Caco-2 (cell line): ENCODE data around the gene PRTN3. TPM values are rescaled to one million over a fixed set of nuclear protein-coding genes. Genes with fewer than 3 reads are reported as not detected.

Experiments
- BruUV-seq: library from RNA; stranded (reverse); fragments of 400-500 nt; replicated peaks from 2 replicates; lab custom pipeline; 2021; lab: Mats Ljungman, UMichigan
- CTCF ChIA-PET: fragments of 300-600 bp; sonication (Branson Sonifier 250); formaldehyde crosslinking; loops from one replicate; lab custom pipeline; 2022; ENCODE audit warnings: antibody characterized with exemption; lab: Charles Lee
- POLR2A ChIA-PET: fragments of 300-600 bp; sonication (Branson Sonifier 250); formaldehyde crosslinking; loops from one replicate; lab custom pipeline; 2022; ENCODE audit warnings: antibody characterized with exemption; lab: Charles Lee
- DNase-seq, 2 experiments: peaks; one replicate each; pipeline versions ENCODE4 v3.0.0 to v3.0.0-alpha.2; 2020 to 2022
- H3K27me3 ChIP-seq: replicated peaks from 2 replicates; pipeline ENCODE4 v1.6.0; 2011; ENCODE audit warnings: low read length; ENCODE audit not compliant: control insufficient read depth, insufficient read depth
- H3K36me3 ChIP-seq: 2 replicates; pipeline ENCODE4 v1.5.1; 2011; ENCODE audit warnings: low read length; ENCODE audit not compliant: control insufficient read depth, insufficient read depth
- H3K4me1 ChIP-seq: fragments of 250-450 bp; sonication (Bioruptor Pico); 2 replicates; pipeline ENCODE4 v1.5.1; 2020; ENCODE audit warnings: mild to moderate bottlenecking
- H3K4me3 ChIP-seq: 2 replicates; pipeline ENCODE4 v1.5.1; 2011; ENCODE audit warnings: low read depth, mild to moderate bottlenecking, control low read depth, low read length
- H3K9me3 ChIP-seq: fragments of 250-450 bp; sonication (Bioruptor Pico); 2 replicates; pipeline ENCODE4 v1.5.1; 2020; ENCODE audit warnings: mild to moderate bottlenecking, moderate library complexity
- H3K27ac Mint-ChIP-seq: one replicate; pipeline ENCODE4 v1.8.0; 2022; ENCODE audit warnings: mixed read lengths; ENCODE audit not compliant: unreplicated experiment
- H3K27me3 Mint-ChIP-seq: one replicate; pipeline ENCODE4 v1.8.0; 2022; ENCODE audit warnings: mixed read lengths; ENCODE audit not compliant: insufficient read depth, unreplicated experiment
- H3K36me3 Mint-ChIP-seq: one replicate; pipeline ENCODE4 v1.8.0; 2022; ENCODE audit warnings: mild to moderate bottlenecking, mixed read lengths; ENCODE audit not compliant: insufficient read depth, unreplicated experiment
- H3K4me1 Mint-ChIP-seq: one replicate; pipeline ENCODE4 v1.8.0; 2022; ENCODE audit warnings: low read depth, mixed read lengths; ENCODE audit not compliant: unreplicated experiment
- H3K4me3 Mint-ChIP-seq: one replicate; pipeline ENCODE4 v1.8.0; 2022; ENCODE audit warnings: mild to moderate bottlenecking, moderate library complexity, mixed read lengths; ENCODE audit not compliant: unreplicated experiment
- H3K9me3 Mint-ChIP-seq: one replicate; pipeline ENCODE4 v1.8.0; 2022; ENCODE audit warnings: mixed read lengths; ENCODE audit not compliant: unreplicated experiment
- intact Hi-C: fragments of 100-400 bp; cut with micrococcal nuclease; formaldehyde crosslinking; loops from one replicate; pipeline ENCODE4 v1.10.0; 2022; ENCODE audit not compliant: unreplicated experiment
- total RNA-seq: library from RNA; stranded (reverse); gene quantifications from 2 replicates; pipeline ENCODE4 v1.2.3, GENCODE V29; 2022
- TF ChIP-seq, protein P1 (sequence below), 2 experiments: fragments of 200-600 bp in 1 of 2; IDR thresholded peaks; 1 replicate in 1 of 2; 2 replicates in 1 of 2; pipeline versions ENCODE4 v1.5.1 to v1.8.0; 2011 to 2022; ENCODE audit warnings: antibody characterized with exemption in 1 of 2, control low read depth in 1 of 2, inconsistent platforms in 1 of 2, low read depth in 1 of 2, low read length in 1 of 2, mild to moderate bottlenecking in 1 of 2, moderate library complexity in 1 of 2; ENCODE audit not compliant: insufficient read depth in 1 of 2, severe bottlenecking in 1 of 2, unreplicated experiment in 1 of 2

The PRTN3 gene
- total RNA-seq, 1 experiment from 2014 or later = 0.29 TPM

DNA sequence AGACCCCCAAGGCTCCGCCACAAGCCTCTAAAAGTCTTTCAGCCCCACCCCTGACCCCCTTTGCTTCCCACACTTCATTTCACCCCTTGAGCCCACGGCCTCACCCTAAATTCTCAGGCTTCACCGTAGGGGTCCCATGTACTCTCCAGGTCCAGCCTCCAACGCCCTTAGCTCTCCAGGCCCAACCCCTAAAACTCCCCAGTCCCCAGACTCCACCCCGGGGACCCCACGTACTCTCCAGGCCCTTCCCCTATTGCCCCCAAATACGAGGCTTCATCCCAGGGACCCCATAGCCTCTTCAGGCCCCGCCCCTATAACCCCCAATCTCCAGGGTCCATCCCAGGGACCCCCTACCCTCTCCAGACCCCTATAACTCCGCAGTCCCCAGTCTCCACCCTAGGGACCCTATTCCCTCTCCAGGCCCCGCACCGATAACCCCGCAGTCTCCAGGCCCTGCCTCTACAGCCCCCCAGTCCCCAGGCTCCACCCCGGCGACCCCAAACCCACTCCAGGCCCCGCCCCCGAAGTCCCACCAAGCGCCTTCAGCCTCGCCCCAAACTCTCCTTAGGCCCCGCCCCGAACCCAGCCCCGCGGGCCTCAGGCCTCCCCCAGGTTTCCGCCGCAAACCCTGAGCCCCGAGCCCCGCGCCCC is 51.6 kb downstream of the PRTN3 start:
- POLR2A ChIA-PET = no interaction called here
- no peaks in the 10 kb centered on the region for H3K27me3 Mint-ChIP-seq

DNA sequence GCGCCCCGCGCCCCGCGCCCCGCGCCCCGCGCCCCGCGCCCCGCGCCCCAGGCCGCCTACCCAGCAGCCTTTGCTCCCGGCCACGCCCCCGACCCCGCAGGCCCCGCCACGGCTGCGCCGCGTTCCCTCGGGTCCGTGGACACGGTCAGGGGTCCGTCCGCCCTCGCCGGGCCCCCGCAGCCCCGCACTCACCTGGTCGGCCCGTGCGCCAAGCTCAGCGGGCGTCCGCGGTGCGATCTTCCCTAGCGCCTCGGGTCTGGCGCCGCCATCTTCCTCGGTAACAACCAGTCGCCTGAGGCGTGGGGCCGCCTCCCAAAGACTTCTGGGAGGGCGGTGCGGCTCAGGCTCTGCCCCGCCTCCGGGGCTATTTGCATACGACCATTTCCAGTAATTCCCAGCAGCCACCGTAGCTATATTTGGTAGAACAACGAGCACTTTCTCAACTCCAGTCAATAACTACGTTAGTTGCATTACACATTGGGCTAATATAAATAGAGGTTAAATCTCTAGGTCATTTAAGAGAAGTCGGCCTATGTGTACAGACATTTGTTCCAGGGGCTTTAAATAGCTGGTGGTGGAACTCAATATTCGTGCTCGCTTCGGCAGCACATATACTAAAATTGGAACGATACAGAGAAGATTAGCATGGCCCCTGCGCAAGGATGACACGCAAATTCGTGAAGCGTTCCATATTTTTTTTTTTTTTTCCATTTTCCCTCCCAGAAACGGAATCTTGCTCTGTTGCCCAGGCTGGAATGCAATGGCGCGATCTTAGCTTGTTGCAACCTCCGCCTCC is 52.3 kb downstream of the PRTN3 start, which contains the start of the genes MED16 and RNU6-9:
Gene MED16, minus strand, starts transcription at position 294 of the 796 bp plus-strand sequence. CDS start 2,056 bp downstream, outside the sequence.
Gene RNU6-9, plus strand, starts transcription at position 591 of the 796 bp plus-strand sequence.
- Mint-ChIP-seq H3K4me1 (no peaks in the 10 kb centered on the region), H3K9me3 (no peaks in the 10 kb centered on the region), H3K27me3 (no peaks in the 10 kb centered on the region), H3K4me3 (peak within 1 kb of the TSS; percentile 85), H3K27ac (peak within 1 kb of the TSS; percentile 99), H3K36me3 (peaks cover 42% of the 10 kb centered on the region)
- BruUV-seq = TSS peak; percentile 90
- peaks cover 2% of the 10 kb centered on the region for H3K36me3 ChIP-seq
- DNase-seq = peak; percentile 91 to 92
- H3K4me1 ChIP-seq = no peaks in the 10 kb centered on the region
- no peaks in the 10 kb centered on the region for H3K27me3 ChIP-seq
- no peaks in the 10 kb centered on the region for H3K9me3 ChIP-seq
- intact Hi-C loops = no loop called here
- CTCF ChIA-PET = interaction anchor here (0.6 kb wide), 1 partner anchor 338 kb away, joined by 9 read pairs; no protein-coding TSS in a partner anchor
- H3K4me3 ChIP-seq = peak within 1 kb of the TSS; percentile 84
- TF ChIP-seq, protein P1, sequence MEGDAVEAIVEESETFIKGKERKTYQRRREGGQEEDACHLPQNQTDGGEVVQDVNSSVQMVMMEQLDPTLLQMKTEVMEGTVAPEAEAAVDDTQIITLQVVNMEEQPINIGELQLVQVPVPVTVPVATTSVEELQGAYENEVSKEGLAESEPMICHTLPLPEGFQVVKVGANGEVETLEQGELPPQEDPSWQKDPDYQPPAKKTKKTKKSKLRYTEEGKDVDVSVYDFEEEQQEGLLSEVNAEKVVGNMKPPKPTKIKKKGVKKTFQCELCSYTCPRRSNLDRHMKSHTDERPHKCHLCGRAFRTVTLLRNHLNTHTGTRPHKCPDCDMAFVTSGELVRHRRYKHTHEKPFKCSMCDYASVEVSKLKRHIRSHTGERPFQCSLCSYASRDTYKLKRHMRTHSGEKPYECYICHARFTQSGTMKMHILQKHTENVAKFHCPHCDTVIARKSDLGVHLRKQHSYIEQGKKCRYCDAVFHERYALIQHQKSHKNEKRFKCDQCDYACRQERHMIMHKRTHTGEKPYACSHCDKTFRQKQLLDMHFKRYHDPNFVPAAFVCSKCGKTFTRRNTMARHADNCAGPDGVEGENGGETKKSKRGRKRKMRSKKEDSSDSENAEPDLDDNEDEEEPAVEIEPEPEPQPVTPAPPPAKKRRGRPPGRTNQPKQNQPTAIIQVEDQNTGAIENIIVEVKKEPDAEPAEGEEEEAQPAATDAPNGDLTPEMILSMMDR (IDR thresholded peaks at IDR 0.05; ENCODE audit: insufficient read depth in 1 of 2, low read depth in 1 of 2, low read length in 1 of 2, severe bottlenecking in 1 of 2, unreplicated experiment in 1 of 2) = no peak
- POLR2A ChIA-PET = no interaction called here

More for the DNA sequence above, 51.6 kb downstream of the PRTN3 start:
- H3K4me1 Mint-ChIP-seq = no peaks in the 10 kb centered on the region
- Histone ChIP-seq H3K4me3 (peak overlapping the region; percentile 84), H3K27me3 (no peaks in the 10 kb centered on the region), H3K9me3 (no peaks in the 10 kb centered on the region), H3K4me1 (no peaks in the 10 kb centered on the region), H3K36me3 (peaks cover 2% of the 10 kb centered on the region)
- H3K9me3 Mint-ChIP-seq = no peaks in the 10 kb centered on the region
- CTCF ChIA-PET = no interaction called here
- TF ChIP-seq, protein P1 (IDR thresholded peaks at IDR 0.05; ENCODE audit: insufficient read depth in 1 of 2, low read depth in 1 of 2, low read length in 1 of 2, severe bottlenecking in 1 of 2, unreplicated experiment in 1 of 2) = no peak
- intact Hi-C loops = no loop called here
- H3K4me3 Mint-ChIP-seq = peak overlapping the region; percentile 85
- peak overlapping the region; percentile 99 for H3K27ac Mint-ChIP-seq
- no peak for DNase-seq
- H3K36me3 Mint-ChIP-seq = peaks cover 42% of the 10 kb centered on the region
- no TSS peak for BruUV-seq

DNA sequence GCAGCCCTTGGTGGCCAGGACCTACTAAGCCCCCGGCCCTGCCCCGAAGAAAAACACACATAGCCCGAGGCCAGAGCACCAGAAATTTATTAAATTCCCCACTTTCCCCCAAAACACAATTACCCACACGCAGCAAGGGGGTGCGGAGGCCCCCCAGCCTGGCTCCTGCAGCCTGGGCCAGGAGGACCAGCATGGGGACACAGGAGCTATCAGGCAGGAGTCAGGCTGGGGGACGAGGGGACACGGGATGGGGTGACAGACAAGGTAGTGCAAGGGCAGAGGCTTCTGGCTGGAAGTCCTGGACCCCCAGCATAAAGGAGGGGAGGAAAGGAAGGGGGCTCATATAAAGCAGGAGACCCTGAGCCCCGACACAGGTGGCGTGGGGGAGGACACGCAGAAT is 55.6 kb downstream of the PRTN3 start:
- H3K36me3 Mint-ChIP-seq = peaks cover 42% of the 10 kb centered on the region
- intact Hi-C loops = no loop called here
- Histone ChIP-seq H3K36me3 (no peaks in the 10 kb centered on the region), H3K9me3 (no peaks in the 10 kb centered on the region), H3K4me3 (no peak overlapping the region), H3K27me3 (no peaks in the 10 kb centered on the region), H3K4me1 (no peaks in the 10 kb centered on the region)
- no peak overlapping the region for H3K4me3 Mint-ChIP-seq
- BruUV-seq = no TSS peak
- TF ChIP-seq, protein P1 (IDR thresholded peaks at IDR 0.05; ENCODE audit: insufficient read depth in 1 of 2, low read depth in 1 of 2, low read length in 1 of 2, severe bottlenecking in 1 of 2, unreplicated experiment in 1 of 2) = no peak
- no peak for DNase-seq
- H3K27me3 Mint-ChIP-seq = no peaks in the 10 kb centered on the region
- ChIA-PET CTCF (no interaction called here), POLR2A (no interaction called here)
- no peak overlapping the region for H3K27ac Mint-ChIP-seq
- no peaks in the 10 kb centered on the region for H3K4me1 Mint-ChIP-seq
- H3K9me3 Mint-ChIP-seq = no peaks in the 10 kb centered on the region
